ENCODE results near the gene LY6G6D. TPM values are rescaled to one million over a fixed set of nuclear protein-coding genes. Genes with fewer than 3 reads are reported as not detected.

Gene LY6G6D
- total RNA-seq, 1 donor from 2014 or later = not detected

GRCh38 chr6:31693535-31693934 is 21.6 kb upstream of the LY6G6D start:
- no peaks in the 10 kb centered on the region for H3K4me1 ChIP-seq
- no peak for DNase-seq (ENCODE audit: low spot score in 2 of 2)
- H3K4me3 ChIP-seq = no peak overlapping the region
- H3K27ac ChIP-seq = no peak overlapping the region
- H3K36me3 ChIP-seq = peaks cover 71 to 84% of the 10 kb centered on the region in 2 donors
- no peaks in the 10 kb centered on the region for H3K27me3 ChIP-seq
- TF ChIP-seq, protein P1, sequence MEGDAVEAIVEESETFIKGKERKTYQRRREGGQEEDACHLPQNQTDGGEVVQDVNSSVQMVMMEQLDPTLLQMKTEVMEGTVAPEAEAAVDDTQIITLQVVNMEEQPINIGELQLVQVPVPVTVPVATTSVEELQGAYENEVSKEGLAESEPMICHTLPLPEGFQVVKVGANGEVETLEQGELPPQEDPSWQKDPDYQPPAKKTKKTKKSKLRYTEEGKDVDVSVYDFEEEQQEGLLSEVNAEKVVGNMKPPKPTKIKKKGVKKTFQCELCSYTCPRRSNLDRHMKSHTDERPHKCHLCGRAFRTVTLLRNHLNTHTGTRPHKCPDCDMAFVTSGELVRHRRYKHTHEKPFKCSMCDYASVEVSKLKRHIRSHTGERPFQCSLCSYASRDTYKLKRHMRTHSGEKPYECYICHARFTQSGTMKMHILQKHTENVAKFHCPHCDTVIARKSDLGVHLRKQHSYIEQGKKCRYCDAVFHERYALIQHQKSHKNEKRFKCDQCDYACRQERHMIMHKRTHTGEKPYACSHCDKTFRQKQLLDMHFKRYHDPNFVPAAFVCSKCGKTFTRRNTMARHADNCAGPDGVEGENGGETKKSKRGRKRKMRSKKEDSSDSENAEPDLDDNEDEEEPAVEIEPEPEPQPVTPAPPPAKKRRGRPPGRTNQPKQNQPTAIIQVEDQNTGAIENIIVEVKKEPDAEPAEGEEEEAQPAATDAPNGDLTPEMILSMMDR (IDR thresholded peaks at IDR 0.05) = no peak
- intact Hi-C loops (cut with DNase I) = no loop called here
- H3K9me3 ChIP-seq = no peaks in the 10 kb centered on the region

DNA sequence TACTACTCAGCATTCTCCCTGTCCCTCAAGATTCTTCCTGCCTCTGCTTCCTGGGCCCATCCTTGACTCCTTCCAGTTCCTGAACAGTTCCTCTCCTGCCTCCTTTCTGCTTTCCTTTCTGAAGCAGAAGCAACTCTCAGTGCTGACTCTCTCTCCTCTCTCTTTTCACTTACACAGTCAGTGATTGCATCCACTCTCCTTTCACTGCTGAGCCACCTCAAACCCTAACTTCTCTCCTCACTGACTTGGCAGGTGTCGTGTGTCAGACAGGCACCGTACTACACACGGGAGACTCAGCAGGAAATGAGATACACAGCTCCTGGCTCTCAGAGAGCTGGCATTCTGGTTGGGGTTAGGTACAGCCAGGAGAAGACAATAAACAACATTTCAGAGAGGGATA is 17.6 kb upstream of the LY6G6D start:
- TF ChIP-seq, protein P1 (IDR thresholded peaks at IDR 0.05) = no peak
- no peak for DNase-seq (ENCODE audit: low spot score in 2 of 2)
- no peaks in the 10 kb centered on the region for H3K27me3 ChIP-seq
- H3K4me1 ChIP-seq = peaks cover 13 to 14% of the 10 kb centered on the region in 2 donors
- intact Hi-C loops (cut with DNase I) = no loop called here
- H3K9me3 ChIP-seq = no peaks in the 10 kb centered on the region
- peaks cover 44 to 63% of the 10 kb centered on the region in 2 donors for H3K36me3 ChIP-seq
- H3K27ac ChIP-seq = no peak overlapping the region
- no peak overlapping the region for H3K4me3 ChIP-seq

- Histone ChIP-seq H3K9me3 (no peaks in the 10 kb centered on the region), H3K36me3 (peaks cover 25 to 32% of the 10 kb centered on the region in 2 donors), H3K27me3 (no peaks in the 10 kb centered on the region), H3K27ac (no peak overlapping the region), H3K4me3 (no peak overlapping the region), H3K4me1 (peaks cover 13 to 21% of the 10 kb centered on the region in 2 donors)
- intact Hi-C loops (cut with DNase I) = no loop called here
- TF ChIP-seq, protein P1 (IDR thresholded peaks at IDR 0.05) = no peak
- no peak for DNase-seq (ENCODE audit: low spot score in 2 of 2)
Observed at GRCh38 chr6:31700740-31701401, 14.3 kb upstream of the LY6G6D start.

DNA sequence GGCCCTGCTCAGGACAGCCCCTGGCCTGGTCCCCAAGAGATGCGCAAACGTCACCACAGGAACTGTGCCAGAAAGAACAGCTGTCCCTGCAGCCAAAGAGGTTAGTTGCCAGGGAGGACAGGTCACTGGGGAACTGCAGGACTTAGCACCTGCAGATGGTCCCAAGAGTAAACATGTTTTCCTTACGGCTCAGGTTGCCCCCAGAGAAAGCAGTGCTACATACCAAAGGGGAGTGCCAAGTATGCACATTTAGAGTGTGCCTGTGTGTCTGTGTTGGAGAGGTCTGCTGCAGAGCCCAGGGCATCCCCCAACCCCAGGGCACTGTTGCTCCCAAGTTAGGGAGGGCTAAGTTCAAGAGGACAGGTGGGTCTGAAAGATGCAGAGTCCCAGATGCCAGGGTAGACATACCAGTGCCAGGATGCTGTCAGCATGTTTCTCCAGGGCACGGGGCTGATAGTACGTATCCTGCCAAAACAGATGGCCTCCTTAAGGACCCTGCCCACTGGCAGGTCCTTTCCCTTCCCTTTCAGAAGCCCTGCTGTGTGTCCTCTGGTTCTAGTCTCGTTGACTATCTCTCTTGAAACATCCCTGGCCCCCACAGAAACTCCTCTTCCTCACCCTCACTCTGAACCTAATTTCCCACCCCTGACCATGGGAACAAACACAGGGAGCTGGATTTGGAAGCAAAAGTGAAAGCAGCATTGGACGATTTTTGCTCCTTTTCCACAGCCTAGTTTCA is 13.3 kb upstream of the LY6G6D start:
- Histone ChIP-seq H3K4me1 (peaks cover 13 to 21% of the 10 kb centered on the region in 2 donors), H3K27me3 (no peaks in the 10 kb centered on the region), H3K9me3 (no peaks in the 10 kb centered on the region), H3K36me3 (peaks cover 15 to 23% of the 10 kb centered on the region in 2 donors), H3K4me3 (peak overlapping the region; percentile 72 to 78), H3K27ac (peak overlapping the region in 1 of 2 donors; percentile 92)
- DNase-seq (ENCODE audit: low spot score in 2 of 2) = no peak
- TF ChIP-seq, protein P1 (IDR thresholded peaks at IDR 0.05) = no peak
- intact Hi-C loops (cut with DNase I) = loop anchor here (2.0 kb wide), 2 partner anchors 35 to 161 kb away; partner anchors contain the start of genes CLIC1 and NEU1

GRCh38 chr6:31702405-31702818 is 12.7 kb upstream of the LY6G6D start:
- TF ChIP-seq, protein P1 (IDR thresholded peaks at IDR 0.05) = no peak
- no peak for DNase-seq (ENCODE audit: low spot score in 2 of 2)
- intact Hi-C loops (cut with DNase I) = loop anchor here (2.0 kb wide), 2 partner anchors 34 to 160 kb away; partner anchors contain the start of genes CLIC1 and NEU1
- Histone ChIP-seq H3K27ac (peak overlapping the region; percentile 92 to 97), H3K4me3 (peak overlapping the region; percentile 72 to 78), H3K4me1 (peaks cover 13 to 21% of the 10 kb centered on the region in 2 donors), H3K9me3 (no peaks in the 10 kb centered on the region), H3K36me3 (peaks cover 12 to 20% of the 10 kb centered on the region in 2 donors), H3K27me3 (no peaks in the 10 kb centered on the region)

Data from ascending aorta (tissue), 2 donors.